Activated CD4-positive, alpha-beta memory T cell treated with anti-CD3 and anti-CD28 coated beads, Interleukin-2, amount 10 ng/mL, durations not matched to agents 7 days and 5 days (primary cell): ENCODE measurements around the gene CBR3. TPM values are rescaled to one million over a fixed set of nuclear protein-coding genes. Genes with fewer than 3 reads are reported as not detected.

Experiments
- CTCF ChIA-PET: fragments of 350-600 bp; sonication (Branson Sonifier 250); formaldehyde crosslinking; loops from one replicate; lab custom pipeline; 2021; ENCODE audit warnings: antibody characterized with exemption, inconsistent platforms; lab: Charles Lee
- POLR2A ChIA-PET: fragments of 350-600 bp; sonication (Branson Sonifier 250); formaldehyde crosslinking; loops from one replicate; lab custom pipeline; 2021; ENCODE audit warnings: antibody characterized with exemption; lab: Charles Lee
- DNase-seq: peaks from one replicate; pipeline ENCODE4 v3.0.0-alpha.2; 2020
- H3K27ac Mint-ChIP-seq: one replicate; pipeline ENCODE4 v1.8.0; 2021; ENCODE audit warnings: mild to moderate bottlenecking, mixed read lengths
- H3K27me3 Mint-ChIP-seq: one replicate; pipeline ENCODE4 v1.8.0; 2021; ENCODE audit warnings: mixed read lengths
- H3K36me3 Mint-ChIP-seq: one replicate; pipeline ENCODE4 v1.8.0; 2021; ENCODE audit warnings: low read depth, mixed read lengths
- H3K4me1 Mint-ChIP-seq: one replicate; pipeline ENCODE4 v1.8.0; 2021; ENCODE audit warnings: mixed read lengths
- H3K4me3 Mint-ChIP-seq: one replicate; pipeline ENCODE4 v1.8.0; 2021; ENCODE audit warnings: mild to moderate bottlenecking, mixed read lengths
- H3K9me3 Mint-ChIP-seq: one replicate; pipeline ENCODE4 v1.8.0; 2021; ENCODE audit warnings: mixed read lengths
- total RNA-seq, 2 experiments: library from RNA; stranded (reverse); gene quantifications; one replicate each; pipeline ENCODE4 v1.2.3, GENCODE V29; 2021

Gene CBR3
- total RNA-seq, 2 experiments from 2014 or later: 27.3 to 29.0 TPM

DNA sequence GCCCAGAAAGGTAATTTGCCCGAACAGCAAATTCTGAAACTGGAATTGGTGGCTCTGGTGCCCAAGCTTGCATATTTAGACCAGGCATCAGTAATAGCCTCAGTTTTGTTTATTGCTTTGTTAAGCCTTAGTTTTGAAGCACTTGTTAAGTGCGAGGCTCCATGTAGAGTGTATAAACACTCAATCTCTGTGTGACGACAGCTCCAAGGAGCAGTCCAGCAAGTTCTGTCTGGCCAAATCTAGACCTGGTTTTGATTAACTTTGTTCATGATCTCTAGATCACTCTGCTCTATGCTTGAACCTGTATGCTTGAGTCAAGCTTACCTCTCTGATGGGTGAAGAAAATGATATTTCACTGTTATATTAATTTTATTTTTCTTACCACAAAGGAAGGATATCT lies 59.1 kb downstream of the CBR3 start:
- Mint-ChIP-seq H3K4me1 (peaks cover 4% of the 10 kb centered on the region), H3K36me3 (peaks cover 3% of the 10 kb centered on the region), H3K27me3 (no peaks in the 10 kb centered on the region), H3K9me3 (no peaks in the 10 kb centered on the region), H3K27ac (no peak overlapping the region), H3K4me3 (no peak overlapping the region)
- POLR2A ChIA-PET: no interaction called here
- DNase-seq: no peak
- CTCF ChIA-PET: no interaction called here

DNA sequence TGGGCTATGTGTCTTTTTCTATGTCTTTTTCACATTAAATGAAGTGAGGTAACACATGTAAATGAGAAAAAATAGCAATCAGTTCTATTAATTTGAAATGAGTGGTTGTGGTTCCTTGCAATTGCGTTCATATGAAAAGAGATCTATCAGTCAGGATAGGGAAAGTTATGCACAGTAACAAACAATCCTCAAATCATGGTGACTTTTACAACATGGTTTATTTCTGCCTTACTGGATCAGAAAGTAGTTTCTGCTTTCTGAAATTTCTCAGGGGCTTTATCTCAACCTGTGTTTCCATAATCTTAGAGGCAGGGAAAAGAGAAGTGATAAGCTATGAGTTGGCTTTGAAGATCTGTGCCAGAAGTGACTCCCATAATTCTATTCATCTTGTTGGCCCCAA lies 60.7 kb downstream of the CBR3 start:
- Mint-ChIP-seq H3K27me3 (no peaks in the 10 kb centered on the region), H3K27ac (no peak overlapping the region), H3K4me1 (peaks cover 4% of the 10 kb centered on the region), H3K9me3 (no peaks in the 10 kb centered on the region), H3K36me3 (peaks cover 9% of the 10 kb centered on the region), H3K4me3 (no peak overlapping the region)
- no peak for DNase-seq
- ChIA-PET POLR2A (no interaction called here), CTCF (no interaction called here)

Other genes with a start within 250 kb of the CBR3 start
- 10 to 100 TPM; 15.5 to 17.4 TPM for gene SETD4, start 74.6 kb upstream of the CBR3 start, total RNA-seq
- gene CBR1, start 65.1 kb upstream of the CBR3 start, total RNA-seq: 10 to 100 TPM; 42.0 to 44.1 TPM
- 10 to 100 TPM; 23.1 to 24.9 TPM for gene DOP1B, start 21.7 kb downstream of the CBR3 start, total RNA-seq
- gene MORC3, start 185.1 kb downstream of the CBR3 start, total RNA-seq: 10 to 100 TPM; 43.6 to 44.3 TPM